Activated T-helper 1 cell treated with anti-CD3 and anti-CD28 coated beads, Interleukin-2, amount 50 U/mL, for 16 hours (primary cell): ENCODE results near the gene N4BP2.

ENCODE experiments used
- DNase-seq, 2 donors: peaks; one replicate each; pipeline ENCODE4 v3.0.0-alpha.2; 2020; ENCODE audit warnings: low read depth in 1 of 2, low spot score in 1 of 2

The N4BP2 gene

GRCh38 chr4:40190880-40191815 lies 134.5 kb downstream of the N4BP2 start:
- DNase-seq, result no peak

GRCh38 chr4:40192114-40193015 lies 135.7 kb downstream of the N4BP2 start:
- DNase-seq, result no peak

GRCh38 chr4:40193016-40193571 lies 136.4 kb downstream of the N4BP2 start:
- DNase-seq, result no peak

GRCh38 chr4:40193578-40193977 lies 136.9 kb downstream of the N4BP2 start:
- DNase-seq, result no peak

- no peak for DNase-seq
Observed at GRCh38 chr4:40194602-40195161, 138.0 kb downstream of the N4BP2 start.

GRCh38 chr4:40195182-40196177 lies 138.8 kb downstream of the N4BP2 start:
- no peak for DNase-seq

- DNase-seq, result no peak
Observed at GRCh38 chr4:40196272-40196671, 139.6 kb downstream of the N4BP2 start.

GRCh38 chr4:40196724-40197281 lies 140.2 kb downstream of the N4BP2 start, which contains the start of gene RHOH:
TSS of gene RHOH (plus strand) at chr4:40197031. CDS start at chr4:40243387, 46,356 bp downstream.
- DNase-seq, result peak; percentile 29 to 67

GRCh38 chr4:40197879-40198689 lies 141.4 kb downstream of the N4BP2 start:
- no peak for DNase-seq

GRCh38 chr4:40199179-40199670 lies 142.6 kb downstream of the N4BP2 start:
- DNase-seq, result no peak

GRCh38 chr4:40199999-40200874 lies 143.6 kb downstream of the N4BP2 start:
- peak in 1 of 2 donors; percentile 41 for DNase-seq

GRCh38 chr4:40200875-40201801 lies 144.5 kb downstream of the N4BP2 start:
- no peak for DNase-seq

GRCh38 chr4:40201898-40202297 lies 145.2 kb downstream of the N4BP2 start:
- DNase-seq, result no peak

- DNase-seq, result no peak
Observed at GRCh38 chr4:40202474-40202873, 145.8 kb downstream of the N4BP2 start.

GRCh38 chr4:40204507-40205258 lies 148.0 kb downstream of the N4BP2 start:
- DNase-seq, result no peak
